Osteoblast (primary cell): Measurements from ENCODE around the gene B3GNT7. TPM values are rescaled to one million over a fixed set of nuclear protein-coding genes. Genes with fewer than 3 reads are reported as not detected.
A peak's percentile ranks its signal among the peaks of the same experiment; 100 is the strongest.

Experiments used
- DNase-seq: peaks from one replicate; pipeline ENCODE4 v3.0.0; 2011; ENCODE audit warnings: low spot score, mixed read lengths; ENCODE audit not compliant: insufficient read length; ENCODE audit errors: missing footprints
- H2AFZ ChIP-seq: 2 replicates; pipeline ENCODE4 v1.6.0; 2011; ENCODE audit warnings: mild to moderate bottlenecking, low read length
- H3K27ac ChIP-seq: 2 replicates; pipeline ENCODE4 v1.5.1; 2011; ENCODE audit warnings: mild to moderate bottlenecking, low read depth, low read length, moderate library complexity
- H3K27me3 ChIP-seq: 2 replicates; pipeline ENCODE4 v1.6.0; 2012; ENCODE audit warnings: mild to moderate bottlenecking, control low read depth, inconsistent platforms, low read length, moderate library complexity; ENCODE audit not compliant: insufficient read depth
- H3K36me3 ChIP-seq: 2 replicates; pipeline ENCODE4 v1.5.1; 2011; ENCODE audit warnings: mild to moderate bottlenecking, low read length, control low read depth, moderate library complexity; ENCODE audit not compliant: insufficient read depth
- H3K4me1 ChIP-seq: 2 replicates; pipeline ENCODE4 v1.5.1; 2011; ENCODE audit warnings: mild to moderate bottlenecking, low read length, control low read depth, moderate library complexity; ENCODE audit not compliant: insufficient read depth
- H3K4me2 ChIP-seq: 2 replicates; pipeline ENCODE4 v1.6.0; 2011; ENCODE audit warnings: mild to moderate bottlenecking, low read length; ENCODE audit not compliant: insufficient read depth
- H3K4me3 ChIP-seq: fragments of 200-600 bp; sonication (generic); 3 replicates; pipeline ENCODE4 v1.5.1; 2012; ENCODE audit warnings: mild to moderate bottlenecking, low read length, inconsistent platforms; ENCODE audit not compliant: insufficient read depth
- H3K79me2 ChIP-seq: 2 replicates; pipeline ENCODE4 v1.6.0; 2012; ENCODE audit warnings: mild to moderate bottlenecking, low read length, control low read depth, inconsistent platforms; ENCODE audit not compliant: insufficient read depth
- H3K9me3 ChIP-seq: 2 replicates; pipeline ENCODE4 v1.5.1; 2011; ENCODE audit warnings: low read depth, low read length, control low read depth
- H4K20me1 ChIP-seq: 2 replicates; pipeline ENCODE4 v1.6.0; 2012; ENCODE audit warnings: mild to moderate bottlenecking, low read length, control low read depth; ENCODE audit not compliant: insufficient read depth
- total RNA-seq: library from RNA; depleted of rRNA; stranded (reverse); fragments of >200 nt; gene quantifications from 2 replicates; pipeline ENCODE4 v1.2.3, GENCODE V29; 2012
- TF ChIP-seq, protein P1 (sequence below): IDR thresholded peaks from 2 replicates; pipeline ENCODE4 v1.5.1; 2011; ENCODE audit warnings: mild to moderate bottlenecking, low read depth, low read length, moderate library complexity; ENCODE audit errors: extremely low read depth

B3GNT7 gene
- total RNA-seq, 1 donor: 0.72 TPM

GRCh38 chr2:231397011-231397927, 1.8 kb downstream of the B3GNT7 start:
- peaks cover 31% of the 10 kb centered on the region for H3K27me3 ChIP-seq
- H3K79me2 ChIP-seq: no peaks in the 10 kb centered on the region
- TF ChIP-seq, protein P1, sequence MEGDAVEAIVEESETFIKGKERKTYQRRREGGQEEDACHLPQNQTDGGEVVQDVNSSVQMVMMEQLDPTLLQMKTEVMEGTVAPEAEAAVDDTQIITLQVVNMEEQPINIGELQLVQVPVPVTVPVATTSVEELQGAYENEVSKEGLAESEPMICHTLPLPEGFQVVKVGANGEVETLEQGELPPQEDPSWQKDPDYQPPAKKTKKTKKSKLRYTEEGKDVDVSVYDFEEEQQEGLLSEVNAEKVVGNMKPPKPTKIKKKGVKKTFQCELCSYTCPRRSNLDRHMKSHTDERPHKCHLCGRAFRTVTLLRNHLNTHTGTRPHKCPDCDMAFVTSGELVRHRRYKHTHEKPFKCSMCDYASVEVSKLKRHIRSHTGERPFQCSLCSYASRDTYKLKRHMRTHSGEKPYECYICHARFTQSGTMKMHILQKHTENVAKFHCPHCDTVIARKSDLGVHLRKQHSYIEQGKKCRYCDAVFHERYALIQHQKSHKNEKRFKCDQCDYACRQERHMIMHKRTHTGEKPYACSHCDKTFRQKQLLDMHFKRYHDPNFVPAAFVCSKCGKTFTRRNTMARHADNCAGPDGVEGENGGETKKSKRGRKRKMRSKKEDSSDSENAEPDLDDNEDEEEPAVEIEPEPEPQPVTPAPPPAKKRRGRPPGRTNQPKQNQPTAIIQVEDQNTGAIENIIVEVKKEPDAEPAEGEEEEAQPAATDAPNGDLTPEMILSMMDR: no peak
- no peak overlapping the region for H3K4me2 ChIP-seq
- H4K20me1 ChIP-seq: no peaks in the 10 kb centered on the region
- no peaks in the 10 kb centered on the region for H3K9me3 ChIP-seq
- peak; percentile 91 for DNase-seq
- no peak overlapping the region for H2AFZ ChIP-seq
- peaks cover 4% of the 10 kb centered on the region for H3K4me1 ChIP-seq
- H3K4me3 ChIP-seq: no peak overlapping the region
- H3K27ac ChIP-seq: no peak overlapping the region
- H3K36me3 ChIP-seq: no peaks in the 10 kb centered on the region

GRCh38 chr2:231397928-231398294, 2.4 kb downstream of the B3GNT7 start:
- no peaks in the 10 kb centered on the region for H3K9me3 ChIP-seq
- H3K79me2 ChIP-seq: no peaks in the 10 kb centered on the region
- DNase-seq: peak; percentile 86
- TF ChIP-seq, protein P1: no peak
- no peak overlapping the region for H2AFZ ChIP-seq
- no peak overlapping the region for H3K27ac ChIP-seq
- H3K36me3 ChIP-seq: no peaks in the 10 kb centered on the region
- H3K4me3 ChIP-seq: no peak overlapping the region
- H3K4me1 ChIP-seq: peaks cover 4% of the 10 kb centered on the region
- H4K20me1 ChIP-seq: no peaks in the 10 kb centered on the region
- no peak overlapping the region for H3K4me2 ChIP-seq
- H3K27me3 ChIP-seq: peaks cover 31% of the 10 kb centered on the region

GRCh38 chr2:231398585-231398984, 3.1 kb downstream of the B3GNT7 start:
- H3K79me2 ChIP-seq: no peaks in the 10 kb centered on the region
- H2AFZ ChIP-seq: no peak overlapping the region
- DNase-seq: peak; percentile 59

More at GRCh38 chr2:231398585-231398984, 3.1 kb downstream of the B3GNT7 start:
- H3K27ac ChIP-seq: no peak overlapping the region
- peaks cover 10% of the 10 kb centered on the region for H3K4me1 ChIP-seq
- H3K4me2 ChIP-seq: no peak overlapping the region
- TF ChIP-seq, protein P1: no peak
- H3K27me3 ChIP-seq: peaks cover 31% of the 10 kb centered on the region
- H3K9me3 ChIP-seq: no peaks in the 10 kb centered on the region
- no peaks in the 10 kb centered on the region for H3K36me3 ChIP-seq
- no peaks in the 10 kb centered on the region for H4K20me1 ChIP-seq
- no peak overlapping the region for H3K4me3 ChIP-seq
